ENCODE measurements around the gene CNOT9. TPM values are rescaled to one million over a fixed set of nuclear protein-coding genes. Genes with fewer than 3 reads are reported as not detected.

CNOT9 gene
- polyA plus RNA-seq, 3 donors = 14.5 to 21.5 (median 18.4) TPM

GRCh38 chr2:218642786-218643185 lies 74.1 kb downstream of the CNOT9 start:
- DNase-seq = no peak
- Histone ChIP-seq H3K9ac (ENCODE audit: insufficient read depth, low read length, poor library complexity, severe bottlenecking) (no peak overlapping the region), H4K20me1 (ENCODE audit: insufficient read depth, low read length) (no peaks in the 10 kb centered on the region), H3K4me3 (replicated peaks in 1 of 3; ENCODE audit: low read depth in 2 of 3, low read length in 3 of 3) (no peak overlapping the region), H2AFZ (ENCODE audit: insufficient read depth, low read depth, low read length, poor library complexity, severe bottlenecking) (no peak overlapping the region), H3K4me1 (ENCODE audit: control insufficient read depth in 1 of 2, insufficient read depth in 2 of 2, low read length in 2 of 2) (no peaks in the 10 kb centered on the region), H3K9me3 (replicated peaks in 1 of 2; ENCODE audit: control insufficient read depth in 1 of 2, insufficient read depth in 1 of 2, low read length in 2 of 2) (no peaks in the 10 kb centered on the region), H3K27me3 (ENCODE audit: control insufficient read depth in 2 of 2, insufficient read depth in 2 of 2, low read length in 2 of 2) (no peaks in the 10 kb centered on the region), H3K4me2 (replicated peaks; ENCODE audit: extremely low read depth, low read length, poor library complexity, severe bottlenecking) (no peak overlapping the region), H3K36me3 (replicated peaks in 1 of 2; ENCODE audit: control insufficient read depth in 1 of 2, insufficient read depth in 2 of 2, low read length in 2 of 2) (peaks cover 82 to 97% of the 10 kb centered on the region in 2 donors), H3K27ac (ENCODE audit: low read depth in 1 of 2, low read length in 2 of 2) (no peak overlapping the region), H3K79me2 (ENCODE audit: insufficient read depth, low read length) (no peaks in the 10 kb centered on the region)
- Mint-ChIP-seq H3K9me3 (no peaks in the 10 kb centered on the region), H3K27ac (no peak overlapping the region), H3K4me1 (no peaks in the 10 kb centered on the region), H3K36me3 (peaks cover 85 to 100% of the 10 kb centered on the region in 2 donors), H3K27me3 (ENCODE audit: low read depth in 3 of 3) (no peaks in the 10 kb centered on the region), H3K4me3 (no peak overlapping the region)
- intact Hi-C loops (cut with micrococcal nuclease) = no loop called here
- no peak for TF ChIP-seq CTCF (IDR thresholded peaks at IDR 0.05)
- WGBS (ENCODE audit: insufficient coverage) = over 99% methylated on average over 15 of the region's 17 CpGs

GRCh38 chr2:218643751-218644310 lies 75.2 kb downstream of the CNOT9 start:
- H3K9me3 ChIP-seq (replicated peaks in 1 of 2; ENCODE audit: control insufficient read depth in 1 of 2, insufficient read depth in 1 of 2, low read length in 2 of 2) = no peaks in the 10 kb centered on the region
- H2AFZ ChIP-seq (ENCODE audit: insufficient read depth, low read depth, low read length, poor library complexity, severe bottlenecking) = no peak overlapping the region
- Mint-ChIP-seq H3K27ac (no peak overlapping the region), H3K36me3 (peaks cover 83 to 100% of the 10 kb centered on the region in 2 donors), H3K27me3 (ENCODE audit: low read depth in 3 of 3) (no peaks in the 10 kb centered on the region), H3K4me3 (no peak overlapping the region), H3K4me1 (no peaks in the 10 kb centered on the region), H3K9me3 (no peaks in the 10 kb centered on the region)
- no peak for TF ChIP-seq CTCF (IDR thresholded peaks at IDR 0.05)
- H3K4me3 ChIP-seq (replicated peaks in 1 of 3; ENCODE audit: low read depth in 2 of 3, low read length in 3 of 3) = no peak overlapping the region
- H3K9ac ChIP-seq (ENCODE audit: insufficient read depth, low read length, poor library complexity, severe bottlenecking) = no peak overlapping the region
- peaks cover 3% of the 10 kb centered on the region for H4K20me1 ChIP-seq (ENCODE audit: insufficient read depth, low read length)
- WGBS (ENCODE audit: insufficient coverage) = 98% methylated on average over 9 of the region's 10 CpGs
- H3K36me3 ChIP-seq (replicated peaks in 1 of 2; ENCODE audit: control insufficient read depth in 1 of 2, insufficient read depth in 2 of 2, low read length in 2 of 2) = peaks cover 82 to 97% of the 10 kb centered on the region in 2 donors
- intact Hi-C loops (cut with micrococcal nuclease) = no loop called here
- no peak for DNase-seq
- H3K4me1 ChIP-seq (ENCODE audit: control insufficient read depth in 1 of 2, insufficient read depth in 2 of 2, low read length in 2 of 2) = no peaks in the 10 kb centered on the region
- H3K4me2 ChIP-seq (replicated peaks; ENCODE audit: extremely low read depth, low read length, poor library complexity, severe bottlenecking) = no peak overlapping the region
- no peaks in the 10 kb centered on the region for H3K27me3 ChIP-seq (ENCODE audit: control insufficient read depth in 2 of 2, insufficient read depth in 2 of 2, low read length in 2 of 2)
- H3K27ac ChIP-seq (ENCODE audit: low read depth in 1 of 2, low read length in 2 of 2) = no peak overlapping the region
- H3K79me2 ChIP-seq (ENCODE audit: insufficient read depth, low read length) = no peaks in the 10 kb centered on the region
